SW 1271 (cell line): Measurements from ENCODE around the gene IQSEC1.

ENCODE experiments used
- DNase-seq, 2 experiments: peaks; one replicate each; lab custom pipeline; 2025; lab: John Stamatoyannopoulos, UW

The IQSEC1 gene

DNA sequence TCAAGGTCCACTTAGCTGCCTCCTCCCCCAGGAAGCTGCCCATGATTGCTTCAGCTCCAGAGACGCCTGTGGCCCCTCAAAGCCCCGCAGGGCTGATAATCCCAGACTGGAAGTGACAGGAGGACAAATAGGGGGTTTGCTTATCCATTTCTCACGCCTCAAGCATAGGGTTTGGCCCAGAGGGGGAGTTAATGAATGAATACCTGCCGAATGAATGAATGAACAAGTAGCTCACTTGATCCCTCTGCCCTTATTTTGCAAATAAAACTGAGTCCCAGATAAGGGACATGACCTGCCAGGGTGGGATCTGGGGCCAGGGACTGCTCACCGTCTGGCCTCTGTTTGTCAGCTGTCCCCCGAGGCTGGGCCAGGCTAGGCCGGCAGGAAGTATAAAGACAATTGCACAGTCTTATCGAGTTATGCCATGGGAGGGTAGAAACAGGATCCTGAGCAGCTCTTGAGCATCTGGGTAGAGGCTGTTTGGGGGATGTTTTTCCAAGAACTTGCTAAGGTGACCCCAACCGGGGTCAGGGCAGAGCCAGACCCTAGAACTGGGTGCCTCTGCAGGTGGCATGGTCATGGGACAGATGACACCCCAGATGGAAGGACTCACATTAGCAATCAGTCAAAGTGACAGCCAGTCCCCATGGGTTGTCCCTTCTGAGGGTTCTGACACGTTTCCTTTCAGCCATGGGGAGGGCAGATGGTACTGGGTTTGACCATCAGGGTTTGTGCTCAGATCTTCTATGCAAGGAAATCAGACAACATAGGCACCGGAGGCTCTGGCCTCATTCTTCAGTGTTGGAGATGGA lies 45.0 kb downstream of the IQSEC1 start:
- DNase-seq = no peak

DNA sequence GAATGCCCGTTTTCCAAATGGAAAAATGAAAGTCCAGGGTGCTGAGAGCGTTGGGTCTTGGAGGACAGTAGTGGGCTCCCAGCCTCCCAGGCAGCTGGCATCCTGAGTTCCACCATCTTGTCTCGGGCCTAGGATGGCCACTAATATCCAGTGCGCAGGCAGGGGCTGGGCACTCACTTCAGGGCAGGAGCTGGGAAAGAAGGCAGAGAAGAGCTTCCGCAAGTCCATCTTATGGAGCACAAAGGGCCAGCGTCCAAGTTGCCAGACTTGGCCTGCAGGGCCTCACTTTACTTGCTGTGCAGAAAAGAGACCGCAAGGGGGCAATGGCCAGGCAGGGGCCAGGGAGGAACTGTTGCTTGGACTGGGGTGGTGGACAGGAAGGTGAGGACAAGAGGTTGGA lies 46.1 kb downstream of the IQSEC1 start:
- DNase-seq = no peak

DNA sequence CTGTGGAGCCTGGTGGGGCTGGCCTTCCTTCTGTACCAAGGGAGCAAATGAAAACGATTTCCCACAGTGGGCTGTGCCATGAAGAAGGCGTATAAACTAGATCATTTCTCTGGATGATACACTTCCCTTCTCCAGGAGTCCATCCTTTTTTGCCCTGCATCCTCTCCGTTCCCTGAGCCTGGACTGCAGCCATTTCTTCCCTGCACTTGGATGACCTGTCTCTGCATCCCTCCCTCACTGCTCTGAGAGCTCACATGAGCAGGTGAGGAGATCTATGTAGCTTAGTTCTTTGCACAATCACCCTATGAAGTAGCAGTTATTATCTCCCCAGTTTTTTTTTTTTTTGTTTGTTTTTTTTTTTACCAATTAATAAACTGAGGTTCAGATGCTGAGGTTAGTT lies 46.7 kb downstream of the IQSEC1 start:
- DNase-seq = no peak

DNA sequence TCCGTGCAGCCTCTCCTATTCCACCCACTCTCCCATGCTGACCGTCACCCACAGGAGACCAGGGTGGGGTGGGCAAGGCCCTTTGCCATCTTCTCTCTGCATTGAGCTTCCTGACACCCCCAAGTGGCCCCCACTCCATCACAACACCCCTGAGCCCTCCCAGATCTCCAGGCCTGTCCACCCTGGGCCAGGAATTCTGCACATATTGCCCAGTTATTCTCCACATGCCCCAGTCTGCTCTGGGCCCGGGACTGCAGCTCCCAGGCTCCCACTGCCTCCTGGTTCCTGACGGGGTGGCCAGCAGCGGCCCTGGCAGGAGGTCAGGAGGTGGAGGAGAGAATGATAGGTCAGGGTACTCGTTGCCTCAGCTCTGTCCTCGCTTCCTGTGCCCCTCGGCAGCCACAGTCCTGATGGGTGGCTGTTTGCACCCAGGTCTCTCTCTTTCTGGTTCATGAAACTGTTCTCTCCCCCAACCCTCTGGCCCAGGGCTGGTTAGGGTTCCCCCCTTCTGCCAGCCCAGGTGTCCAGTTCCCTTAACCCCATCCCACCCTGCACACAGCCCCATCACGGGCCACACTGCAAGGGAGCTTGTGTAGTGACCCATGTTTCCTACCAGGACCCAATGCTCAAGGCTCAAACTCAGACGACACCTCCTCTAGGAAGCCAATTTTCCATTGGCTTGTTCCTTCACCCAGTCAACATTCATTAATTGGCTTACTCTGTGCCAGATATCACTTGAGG lies 47.3 kb downstream of the IQSEC1 start:
- DNase-seq = no peak

DNA sequence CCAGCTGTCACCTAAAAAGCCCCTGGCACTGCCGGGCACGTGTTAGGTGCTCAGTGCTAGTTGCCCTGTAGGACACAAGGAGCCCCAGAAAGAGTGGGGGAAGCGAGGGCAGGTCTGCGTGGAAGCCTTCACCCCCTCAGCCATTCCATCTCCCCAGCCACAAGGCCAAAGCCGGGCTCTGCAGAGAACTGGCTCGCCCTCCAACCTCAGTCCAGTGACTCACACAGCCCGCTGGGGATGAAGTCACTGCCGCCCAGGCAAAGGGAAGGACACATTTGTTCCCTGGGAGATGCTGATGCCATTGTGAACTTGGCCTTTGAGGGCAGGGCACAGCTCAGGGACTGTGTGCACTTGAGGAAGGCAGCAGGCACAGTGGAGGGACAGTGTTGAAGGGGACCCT lies 48.1 kb downstream of the IQSEC1 start:
- no peak for DNase-seq

DNA sequence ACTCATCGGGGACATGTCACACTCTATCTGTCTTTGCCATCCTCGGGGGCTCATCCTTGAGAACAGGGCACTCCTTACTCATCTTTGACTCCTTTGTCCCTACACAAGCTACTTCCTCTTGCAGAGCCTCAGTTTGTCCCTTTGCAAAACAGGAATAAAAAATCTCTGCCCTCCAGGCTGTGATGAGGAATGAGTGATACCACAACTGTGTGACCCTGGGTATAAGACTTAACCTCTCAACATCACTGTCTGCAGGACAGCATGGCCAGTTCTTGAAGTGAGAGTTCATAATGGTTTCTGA lies 48.5 kb downstream of the IQSEC1 start:
- no peak for DNase-seq

DNA sequence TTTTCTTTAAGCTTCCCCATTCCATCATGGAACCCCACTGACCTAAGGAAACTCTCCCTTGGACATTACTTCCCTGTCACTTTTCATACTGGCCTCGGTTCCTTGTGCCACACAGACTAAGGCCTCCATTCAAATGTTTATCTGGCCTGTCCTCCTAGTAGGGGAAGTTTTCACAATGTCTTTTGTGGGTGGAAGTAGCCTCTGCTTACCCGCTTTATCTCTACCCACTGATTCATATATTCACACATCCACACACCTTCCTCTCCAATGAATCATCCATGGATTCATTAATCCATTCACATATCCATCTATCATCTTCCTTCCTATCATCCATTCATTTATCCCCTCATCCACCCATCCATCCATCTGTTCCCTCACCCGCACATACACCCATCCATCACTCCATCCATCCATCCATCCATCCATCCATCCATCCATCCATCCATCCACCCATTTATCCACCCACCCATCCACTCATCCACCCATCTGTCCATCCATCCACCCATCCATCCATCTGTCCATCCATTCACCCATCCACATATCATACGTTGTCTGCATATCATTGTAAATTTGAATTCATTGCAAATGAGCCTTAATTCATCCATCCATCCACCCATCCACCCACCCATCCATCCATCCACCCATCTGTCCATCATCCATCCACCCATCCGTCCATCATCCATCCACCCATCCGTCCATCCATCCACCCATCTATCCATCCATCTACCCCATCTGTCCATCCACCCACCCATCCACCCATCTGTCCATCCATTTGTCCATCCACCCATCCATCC lies 49.1 kb downstream of the IQSEC1 start:
- DNase-seq = no peak

DNA sequence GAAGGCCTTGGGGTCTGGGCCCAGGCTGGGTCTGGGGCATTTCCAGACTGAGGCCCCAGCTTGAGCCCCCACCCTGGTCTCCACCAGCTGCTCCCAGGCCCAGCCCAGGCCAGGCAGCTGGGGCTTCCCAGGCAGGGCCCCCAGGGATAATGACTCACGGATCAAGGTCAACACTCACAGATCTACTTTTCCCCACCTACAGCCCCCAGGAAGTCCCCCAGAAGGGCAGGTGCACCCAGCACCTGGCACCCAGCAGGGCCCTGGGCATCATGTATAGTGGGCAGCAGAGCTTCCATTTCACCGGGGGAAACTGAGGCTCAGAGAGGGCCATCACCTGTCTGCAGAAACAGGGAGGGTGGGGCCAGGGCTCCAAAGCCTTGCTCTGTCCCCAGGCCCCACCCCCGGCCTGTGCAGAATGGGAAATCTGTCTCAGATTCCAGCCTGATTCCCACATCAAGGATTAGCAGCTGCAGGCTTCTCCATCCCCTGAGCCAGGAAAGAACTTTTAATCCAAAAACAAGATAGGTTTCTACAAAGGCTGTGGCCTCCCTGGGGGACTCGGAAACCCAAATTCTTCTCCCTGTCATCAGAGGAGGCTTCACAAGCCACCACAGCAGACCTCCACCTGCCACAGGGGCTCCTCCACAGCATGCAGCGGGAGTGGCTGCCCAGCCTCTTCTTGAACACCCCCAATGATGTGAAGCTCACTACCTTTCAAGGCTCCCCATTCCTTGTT lies 49.8 kb downstream of the IQSEC1 start:
- DNase-seq = no peak

DNA sequence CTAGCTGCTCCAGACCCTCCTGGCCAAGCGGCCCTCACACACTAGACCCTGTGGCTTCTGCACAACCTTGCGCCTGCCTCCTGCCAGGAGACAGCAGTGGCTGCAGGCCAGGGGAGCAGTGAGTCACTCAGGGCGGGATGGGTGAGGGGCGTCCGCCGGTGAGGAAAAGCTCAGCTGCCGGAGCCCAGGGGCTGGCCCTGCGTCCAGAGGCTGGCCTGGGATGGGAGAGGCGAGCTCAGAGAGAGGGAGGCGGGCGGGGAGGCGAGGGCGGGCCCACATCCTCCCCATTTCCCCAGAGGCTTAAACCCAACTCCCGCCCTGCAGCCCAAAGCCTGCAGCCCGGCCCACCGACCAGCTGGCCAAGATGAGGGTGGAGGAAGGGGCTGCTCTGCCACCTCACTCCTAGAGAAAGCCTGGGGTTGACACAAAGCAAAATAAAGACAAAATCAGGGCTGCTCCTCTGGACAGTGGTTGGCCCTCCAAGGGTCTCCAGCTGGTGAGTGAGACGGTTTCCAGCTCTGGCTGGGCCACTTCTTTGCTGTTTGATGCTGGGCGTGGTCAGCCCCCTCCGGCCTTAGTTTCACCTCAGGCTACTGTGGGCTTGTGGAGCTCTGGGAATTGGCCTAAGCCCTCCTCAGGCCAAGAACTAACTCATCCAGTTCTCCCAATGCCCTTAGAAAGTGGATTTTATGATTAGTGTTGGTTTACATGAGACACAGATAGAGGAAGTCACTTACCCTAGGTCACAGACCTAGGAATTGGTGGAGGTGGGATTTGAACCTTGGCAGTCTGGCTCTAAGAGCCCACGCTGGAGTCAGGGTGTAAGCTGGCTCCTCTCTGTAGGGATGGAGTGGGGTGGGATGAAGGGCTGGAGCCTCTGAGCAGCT lies 50.6 kb downstream of the IQSEC1 start:
- no peak for DNase-seq

DNA sequence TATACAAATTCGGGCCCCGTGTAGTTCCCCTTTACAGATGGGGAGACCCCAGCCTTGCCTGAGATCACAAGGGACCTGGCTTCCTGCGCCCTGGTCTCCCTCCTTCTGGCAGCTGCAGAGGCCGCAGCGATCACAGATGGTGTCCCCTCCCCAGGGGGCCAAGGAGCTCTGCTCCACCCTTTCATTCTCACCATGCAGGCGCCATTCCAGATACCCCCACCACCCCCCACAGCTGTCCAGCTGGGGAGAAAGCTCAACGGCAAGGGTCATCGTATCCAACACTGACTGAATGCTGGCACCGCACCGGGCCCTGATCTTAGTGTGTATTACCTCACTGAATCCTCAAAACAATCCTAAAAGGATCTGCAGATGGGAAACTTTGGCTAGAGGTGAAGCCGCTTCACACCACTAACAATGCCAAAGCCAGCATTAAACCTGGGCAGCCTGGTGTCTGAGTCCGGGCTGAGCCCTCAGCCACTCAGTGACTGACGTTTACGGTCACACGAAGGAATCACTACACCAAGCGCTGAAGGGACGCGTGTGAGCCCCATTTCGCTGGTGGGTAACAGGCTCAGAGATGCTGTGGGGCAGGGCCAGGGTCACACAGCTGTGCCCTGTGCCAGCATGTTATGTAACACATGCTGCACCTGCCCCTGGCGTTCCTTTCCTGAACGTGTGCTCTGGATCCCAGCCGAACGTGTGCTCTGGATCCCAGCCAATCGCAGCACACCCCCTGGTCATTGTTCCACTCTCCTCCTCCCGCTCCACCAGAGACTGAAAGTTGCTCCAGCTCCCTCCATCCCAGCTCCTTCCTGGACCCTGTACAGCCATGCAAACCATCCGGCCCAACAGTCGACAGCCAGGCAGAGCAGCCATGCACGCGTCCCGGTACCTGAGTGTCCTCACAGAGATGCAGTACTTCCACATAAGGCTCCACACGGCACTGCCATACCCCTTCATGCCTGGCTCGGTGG lies 51.8 kb downstream of the IQSEC1 start:
- no peak for DNase-seq

DNA sequence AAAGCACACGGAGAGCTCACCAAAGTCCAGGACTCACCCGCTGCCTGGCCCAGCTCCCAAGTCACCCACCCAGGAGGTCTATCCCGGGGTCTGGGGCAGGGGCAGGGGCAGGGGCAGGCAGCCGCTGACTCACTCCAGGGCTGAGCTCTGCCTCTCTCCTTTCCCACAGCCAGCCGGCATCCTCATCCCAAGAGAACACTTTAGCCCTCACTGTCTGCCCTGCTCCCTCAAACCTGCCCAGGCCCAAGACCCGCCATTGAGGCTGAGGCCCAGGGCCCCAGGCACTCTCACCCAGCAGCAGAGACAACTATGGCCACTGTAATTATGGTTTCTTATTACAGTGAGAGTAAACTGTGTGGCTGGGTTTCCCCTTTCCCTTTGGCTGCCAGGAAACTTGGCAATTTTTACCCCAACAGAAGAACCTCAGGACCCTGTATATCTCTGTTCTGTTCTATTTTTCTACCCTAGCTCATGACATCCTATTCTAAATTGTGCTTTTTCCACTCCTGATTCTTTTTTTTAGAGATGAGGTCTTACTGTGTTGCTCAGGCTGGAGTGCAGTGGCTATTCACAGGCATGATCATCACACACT lies 53.0 kb downstream of the IQSEC1 start:
- no peak for DNase-seq

DNA sequence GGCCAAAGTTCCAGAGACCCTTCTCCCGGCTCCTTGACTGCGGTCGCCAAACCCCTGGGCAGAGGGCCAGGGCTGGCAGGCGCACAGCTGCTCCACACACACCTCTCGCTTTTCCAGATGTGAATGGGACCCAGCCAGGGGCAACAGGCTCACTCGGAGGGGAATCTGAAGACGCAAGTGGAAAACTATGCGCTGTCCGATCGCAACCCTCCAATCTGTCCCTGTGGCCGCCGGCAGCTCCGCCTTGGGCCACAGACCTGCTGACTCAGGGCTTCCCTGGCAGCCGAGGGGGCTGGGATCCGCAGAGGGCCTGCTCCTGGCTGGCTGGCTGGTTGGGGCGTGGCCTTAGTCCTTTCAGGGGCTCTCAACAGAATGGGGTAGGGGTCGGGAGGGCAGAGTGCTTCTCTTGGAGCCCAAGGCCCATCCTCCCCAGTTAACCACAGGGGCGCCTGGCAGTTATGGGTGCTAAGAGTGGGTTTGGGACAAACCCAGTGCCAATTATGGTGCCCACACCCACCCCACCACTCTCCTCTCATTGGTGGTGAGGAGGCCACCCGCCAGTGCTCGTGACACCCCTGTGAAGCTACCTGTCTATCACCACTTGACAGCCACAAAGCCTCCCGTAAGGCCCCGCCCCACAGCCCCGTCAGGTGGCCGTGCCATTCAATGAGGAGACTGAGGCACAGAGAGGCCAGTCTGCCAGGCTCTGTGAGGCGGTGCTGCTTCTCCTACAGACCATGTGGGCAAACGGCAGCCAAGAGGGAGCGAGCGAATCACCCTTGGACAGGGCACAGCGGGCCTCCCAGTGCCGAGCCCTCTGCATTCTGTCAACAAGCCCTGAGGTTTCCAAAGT lies 53.8 kb downstream of the IQSEC1 start:
- no peak for DNase-seq

DNA sequence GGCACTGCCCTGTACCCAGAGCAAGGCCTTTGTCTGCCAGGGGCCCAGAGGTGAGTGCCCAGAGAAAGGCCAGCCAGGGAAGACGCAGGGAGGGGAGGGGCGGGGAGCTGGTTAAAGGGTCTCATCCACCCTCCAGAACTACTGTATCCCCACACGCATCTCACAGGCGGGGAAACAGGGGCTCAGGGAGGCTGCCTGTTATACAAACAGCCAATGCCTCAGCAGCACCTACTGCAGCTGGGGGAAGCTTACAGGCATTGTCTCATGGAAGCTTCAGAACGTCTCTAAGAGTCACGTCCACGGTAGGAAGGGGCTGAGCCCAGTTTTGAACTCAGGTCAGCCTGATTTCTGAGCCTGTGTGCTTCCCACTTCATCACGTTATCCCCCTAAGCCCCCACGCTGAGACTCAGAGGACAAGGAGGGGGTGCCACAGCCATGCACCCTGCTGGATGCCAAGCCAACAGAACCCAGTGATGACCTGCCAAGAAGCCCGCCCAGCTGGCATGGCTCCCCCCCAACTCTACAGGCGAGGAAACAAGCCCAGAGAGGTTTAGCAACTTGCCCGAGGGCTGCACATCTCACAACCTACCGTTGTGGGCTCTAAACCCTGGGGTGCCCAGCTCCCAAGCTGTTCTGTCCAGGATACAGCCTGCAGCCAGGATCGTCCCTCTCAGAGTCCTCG lies 54.5 kb downstream of the IQSEC1 start:
- DNase-seq = no peak

DNA sequence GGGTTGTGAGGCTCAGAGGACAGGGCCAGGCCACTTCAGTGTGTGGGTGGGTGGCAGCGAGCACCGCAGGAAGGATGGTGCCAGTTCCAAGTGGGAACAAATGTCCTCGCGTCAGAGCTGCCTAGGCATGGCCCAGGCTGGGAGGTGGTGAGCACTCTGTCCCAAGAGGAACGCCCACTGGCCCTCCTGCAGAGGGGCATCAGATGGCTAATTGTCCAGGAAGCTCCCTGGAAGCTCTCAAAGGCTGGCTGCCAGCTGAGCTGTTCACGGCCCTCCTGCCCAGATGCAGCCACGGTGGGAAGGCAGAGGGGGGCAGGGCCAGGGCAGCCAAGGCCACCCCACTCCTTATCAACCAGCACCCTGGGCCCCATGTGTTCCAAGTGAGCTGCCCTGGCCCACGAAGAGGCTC lies 55.2 kb downstream of the IQSEC1 start:
- DNase-seq = no peak

DNA sequence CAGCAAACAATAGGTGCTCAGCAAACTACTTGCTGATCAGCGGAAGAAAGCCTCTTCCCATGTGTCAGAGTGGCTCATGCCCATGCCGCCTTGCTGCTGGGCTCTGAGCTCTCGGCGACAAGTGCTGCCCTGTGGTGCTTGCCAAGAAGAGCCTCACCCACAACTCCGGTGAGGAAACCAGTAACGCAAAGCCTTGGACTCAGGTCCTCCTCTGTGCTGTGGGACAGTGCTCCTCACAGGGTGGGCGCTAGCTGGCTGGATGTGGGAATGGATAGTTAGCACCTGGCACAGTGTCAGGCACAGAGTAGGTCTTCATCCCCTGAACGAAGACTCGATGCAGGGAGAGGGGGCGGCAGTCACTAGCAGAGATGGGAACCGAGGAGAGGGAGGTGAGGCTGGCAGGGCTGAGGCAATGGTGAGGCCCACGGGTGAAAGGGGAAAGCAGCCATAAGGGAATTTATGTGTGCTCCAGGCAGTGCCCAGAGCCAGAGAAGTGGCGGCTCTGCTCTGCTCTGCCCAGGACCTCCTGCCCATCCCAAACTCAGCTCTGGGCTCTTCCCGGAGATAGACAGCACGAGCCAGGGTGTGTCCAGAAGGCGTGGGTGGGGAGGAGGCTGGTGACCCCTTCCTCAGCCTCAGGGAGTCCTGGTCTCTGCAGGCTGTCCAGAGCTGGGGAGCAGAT lies 55.7 kb downstream of the IQSEC1 start:
- no peak for DNase-seq

DNA sequence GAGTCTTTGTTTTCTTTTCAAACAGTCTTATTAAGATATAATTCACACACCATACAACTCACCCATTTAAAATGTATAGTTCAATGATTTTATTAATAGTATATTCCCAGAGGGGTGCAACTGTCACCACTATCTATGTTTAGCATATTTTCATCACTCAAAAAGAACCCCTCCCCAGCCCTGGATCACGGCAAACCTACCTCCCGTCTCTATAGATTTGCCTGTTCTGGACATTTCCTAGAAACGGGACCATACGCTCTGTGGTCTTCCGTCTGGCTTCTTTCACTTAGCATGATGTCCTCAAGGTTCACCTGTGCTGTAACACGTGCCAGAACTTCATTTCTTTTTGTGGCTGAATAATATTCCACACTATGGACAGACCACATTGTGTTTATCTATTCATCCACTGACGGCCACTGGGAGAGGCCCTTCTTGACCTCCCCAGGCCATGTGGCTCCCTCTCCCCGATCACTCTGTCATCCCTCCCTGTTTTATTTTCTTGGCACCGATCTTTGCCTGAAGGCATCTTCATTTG lies 56.4 kb downstream of the IQSEC1 start:
- no peak for DNase-seq

DNA sequence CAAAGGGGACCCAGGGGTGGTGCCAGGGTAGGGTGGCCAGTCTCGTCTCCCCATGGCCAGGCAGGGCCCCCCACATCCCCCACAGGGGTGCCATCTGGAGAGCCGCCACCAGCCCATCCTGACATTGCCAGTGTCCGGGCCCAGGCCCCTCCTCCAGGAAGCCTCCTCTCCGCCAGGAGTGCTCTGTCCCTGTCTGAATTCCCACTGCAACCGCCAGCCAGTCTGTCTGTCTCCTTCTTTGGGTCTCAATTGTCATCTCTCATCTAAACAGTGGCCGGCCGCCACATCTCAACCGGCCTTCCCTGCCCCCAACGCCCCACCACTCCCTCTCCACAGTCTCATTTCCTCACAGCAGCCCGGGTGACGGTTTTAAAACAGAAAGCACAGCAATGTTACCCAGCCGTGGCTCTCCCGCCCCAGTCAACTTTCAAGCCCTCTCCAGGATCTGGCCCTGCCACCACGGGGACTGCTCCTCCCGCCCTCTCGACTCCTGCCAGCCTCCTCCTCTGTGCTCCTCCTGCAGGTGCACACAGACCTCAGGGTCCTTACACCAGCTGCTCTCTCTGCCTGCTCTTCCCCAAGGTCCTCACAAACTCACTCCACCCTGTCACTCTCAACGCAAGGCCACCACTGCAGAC lies 57.0 kb downstream of the IQSEC1 start:
- no peak for DNase-seq
